ENCODE data around the gene CFI. TPM values are rescaled to one million over a fixed set of nuclear protein-coding genes. Genes with fewer than 3 reads are reported as not detected.

Gene CFI
- total RNA-seq, 1 experiment from 2014 or later: 0.08 TPM

Other genes with a start within 250 kb of the CFI start
- 50.1 and 92.6 TPM in 2 replicates for gene MCUB, start 241.8 kb downstream of the CFI start, total RNA-seq (2014; rRNA removed; shearing (Covaris generic))
- gene CASP6, start 98.6 kb downstream of the CFI start, total RNA-seq (2014; rRNA removed; shearing (Covaris generic)): 26.2 and 31.1 TPM in 2 replicates
- 34.7 and 50.5 TPM in 2 replicates for gene PLA2G12A, start 71.9 kb downstream of the CFI start, total RNA-seq (2014; rRNA removed; shearing (Covaris generic))
- 16.5 and 50.4 TPM in 2 replicates for gene GAR1, start 13.8 kb upstream of the CFI start, total RNA-seq (2014; rRNA removed; shearing (Covaris generic))
- gene RRH, start 26.0 kb upstream of the CFI start, total RNA-seq (2014; rRNA removed; shearing (Covaris generic)): 0.17 TPM in 1 of 2 replicates, not detected in the other
- not detected in 2 replicates for gene LRIT3, start 46.1 kb upstream of the CFI start, total RNA-seq (2014; rRNA removed; shearing (Covaris generic))
- gene EGF, start 110.9 kb upstream of the CFI start, total RNA-seq (2014; rRNA removed; shearing (Covaris generic)): 2.0 and 3.5 TPM in 2 replicates